HepG2 (cell line): ENCODE results near the gene PNPLA8. TPM values are rescaled to one million over a fixed set of nuclear protein-coding genes. Genes with fewer than 3 reads are reported as not detected.

Source experiments
- ATF4 ChIP-seq, 2 experiments: fragments of 450-650 bp in 1 of 2; sonication (generic) in 1 of 2; formaldehyde crosslinking; IDR thresholded peaks; 2 replicates each; pipeline versions ENCODE4 v1.5.0 to v1.8.0; 2020 to 2022; ENCODE audit warnings: mild to moderate bottlenecking in 1 of 2, missing genetic modification reagents in 1 of 2
- NKX3-1 ChIP-seq: sonication (generic); formaldehyde crosslinking; IDR thresholded peaks from 2 replicates; pipeline ENCODE4 v1.5.0; 2020; ENCODE audit warnings: missing genetic modification reagents
- PHF8 ChIP-seq: sonication (generic); formaldehyde crosslinking; IDR thresholded peaks from 2 replicates; pipeline ENCODE4 v1.5.0; 2020; ENCODE audit warnings: missing genetic modification reagents
- POLR2G ChIP-seq: fragments of 200-400 bp; formaldehyde crosslinking; IDR thresholded peaks from 2 replicates; pipeline ENCODE4 v1.6.1; 2018; ENCODE audit warnings: mild to moderate bottlenecking, low read depth, low read length, moderate library complexity
- REPIN1 ChIP-seq: sonication (generic); formaldehyde crosslinking; IDR thresholded peaks from 2 replicates; pipeline ENCODE4 v1.8.0; 2022; ENCODE audit warnings: missing genetic modification reagents, low read depth, mild to moderate bottlenecking, borderline replicate concordance
- ZNF335 ChIP-seq: sonication (generic); formaldehyde crosslinking; IDR thresholded peaks from 2 replicates; pipeline ENCODE4 v1.4.0; 2020; ENCODE audit warnings: missing genetic modification reagents
- ZNF574 ChIP-seq: sonication (generic); formaldehyde crosslinking; IDR thresholded peaks from 2 replicates; pipeline ENCODE4 v1.4.0; 2020; ENCODE audit warnings: missing genetic modification reagents
- ZNF580 ChIP-seq: IDR thresholded peaks from 2 replicates; pipeline ENCODE4 v1.6.1; 2016; ENCODE audit warnings: low read depth, borderline replicate concordance
- ZNF609 ChIP-seq: sonication (generic); formaldehyde crosslinking; IDR thresholded peaks from 2 replicates; pipeline ENCODE4 v1.4.0; 2020; ENCODE audit warnings: mild to moderate bottlenecking, missing genetic modification reagents, borderline replicate concordance
- ZNF646 ChIP-seq: sonication (generic); formaldehyde crosslinking; IDR thresholded peaks from 2 replicates; pipeline ENCODE4 v1.9.0; 2021; ENCODE audit warnings: mild to moderate bottlenecking, missing genetic modification reagents
- polyA plus RNA-seq, 8 experiments: library from polyadenylated mRNA; depleted of rRNA in 3 of 8; stranded (reverse) in 7 of 8; unstranded in 1 of 8; fragments of >200 nt; fragmentation: Illumina TruSeq in 4 of 8; extraction: Trizol in 4 of 8; gene quantifications; 2 replicates each; pipeline versions ENCODE4 v1.2.1 to v1.2.3, GENCODE V29; 2011 to 2016; ENCODE audit warnings: low read depth in 4 of 8, missing spikeins in 1 of 8, mixed read lengths in 1 of 8; ENCODE audit not compliant: insufficient read depth in 1 of 8
- total RNA-seq, 5 experiments: library from RNA; depleted of rRNA; stranded (reverse); fragments of >200 nt; fragmentation: Illumina TruSeq; extraction: Trizol; gene quantifications; 2 replicates each; pipeline ENCODE4 v1.2.3, GENCODE V29; 2016; ENCODE audit warnings: low read depth in 1 of 5

Gene PNPLA8
- total and polyA plus RNA-seq, 2 of the 13 experiments (the other 11 are each of a cell fraction or from before 2014, with no cell fraction given) = 6.3 to 11.4 TPM

- TF ChIP-seq ZNF646 (CRISPR knock-in tag) (no peak), ZNF580 (CRISPR knock-in tag) (no peak), ATF4 (CRISPR knock-in tag; IDR thresholded peaks at IDR 0.05) (peak in 1 of 2 experiments; percentile 86; a peak in 2 of 4 replicates), PHF8 (CRISPR knock-in tag) (peak; percentile 89), NKX3-1 (CRISPR knock-in tag) (0 out of 2 replicates have a peak, but pooled peaks have one; percentile 39), POLR2G (peak; percentile 79), ZNF335 (CRISPR knock-in tag) (peak; percentile 29; the same call in 1 of the 2 replicates), ZNF609 (CRISPR knock-in tag) (no peak; the same call in 1 of the 2 replicates), ZNF574 (CRISPR knock-in tag) (peak; percentile 76; the same call in 1 of the 2 replicates), REPIN1 (peak; percentile 95)
Observed at GRCh38 chr7:108525985-108526767, at the start of gene PNPLA8 (continued).
